Progenitor cell of endocrine pancreas (in vitro differentiated cells): Measurements from ENCODE around the gene ZNF638. TPM values are rescaled to one million over a fixed set of nuclear protein-coding genes. Genes with fewer than 3 reads are reported as not detected.

ENCODE experiments used
- DNase-seq: peaks from one replicate; pipeline ENCODE4 v3.0.0; 2021; ENCODE audit warnings: low spot score; ENCODE audit not compliant: unreplicated experiment
- H3K27ac Mint-ChIP-seq: 2 replicates; pipeline ENCODE4 v1.8.0; 2021; ENCODE audit warnings: mild to moderate bottlenecking, moderate library complexity, mixed read lengths
- H3K27me3 Mint-ChIP-seq: 2 replicates; pipeline ENCODE4 v1.8.0; 2021; ENCODE audit warnings: mixed read lengths
- H3K36me3 Mint-ChIP-seq: 2 replicates; pipeline ENCODE4 v1.8.0; 2022; ENCODE audit warnings: mixed read lengths; ENCODE audit not compliant: insufficient read depth
- H3K4me1 Mint-ChIP-seq: 2 replicates; pipeline ENCODE4 v1.8.0; 2021; ENCODE audit warnings: low read depth, mixed read lengths
- H3K4me3 Mint-ChIP-seq: 2 replicates; pipeline ENCODE4 v1.8.0; 2021; ENCODE audit warnings: low read depth, mild to moderate bottlenecking, moderate library complexity, mixed read lengths
- H3K9me3 Mint-ChIP-seq: 2 replicates; pipeline ENCODE4 v1.8.0; 2021; ENCODE audit warnings: low read depth, mixed read lengths
- CTCF ChIP-seq: fragments of 200-600 bp; sonication (generic); IDR thresholded peaks from one replicate; pipeline ENCODE4 v1.5.0; 2021; ENCODE audit warnings: antibody characterized with exemption, mild to moderate bottlenecking; ENCODE audit not compliant: unreplicated experiment
- total RNA-seq: library from RNA; stranded (reverse); gene quantifications from 2 replicates; pipeline ENCODE4 v1.2.1, GENCODE V29; 2021

ZNF638 gene
- total RNA-seq, 1 donor from 2014 or later: 216 TPM

GRCh38 chr2:71341645-71342044 lies 10.1 kb downstream of the ZNF638 start:
- H3K36me3 Mint-ChIP-seq: peaks cover 8% of the 10 kb centered on the region
- DNase-seq: no peak
- peaks cover 25% of the 10 kb centered on the region for H3K4me1 Mint-ChIP-seq
- no peak for TF ChIP-seq CTCF
- no peaks in the 10 kb centered on the region for H3K27me3 Mint-ChIP-seq
- H3K9me3 Mint-ChIP-seq: no peaks in the 10 kb centered on the region
- no peak overlapping the region for H3K27ac Mint-ChIP-seq
- no peak overlapping the region for H3K4me3 Mint-ChIP-seq

- no peak overlapping the region for H3K4me3 Mint-ChIP-seq
- no peaks in the 10 kb centered on the region for H3K27me3 Mint-ChIP-seq
- no peak for TF ChIP-seq CTCF
- H3K4me1 Mint-ChIP-seq: peaks cover 6% of the 10 kb centered on the region
- H3K27ac Mint-ChIP-seq: no peak overlapping the region
- peaks cover 23% of the 10 kb centered on the region for H3K36me3 Mint-ChIP-seq
- no peak for DNase-seq
- no peaks in the 10 kb centered on the region for H3K9me3 Mint-ChIP-seq
These were observed 14.5 kb downstream of the ZNF638 start for GRCh38 chr2:71346065-71346464.

GRCh38 chr2:71347517-71347916 lies 15.9 kb downstream of the ZNF638 start:
- Mint-ChIP-seq H3K36me3 (peaks cover 24% of the 10 kb centered on the region), H3K4me3 (no peak overlapping the region), H3K27me3 (no peaks in the 10 kb centered on the region), H3K27ac (no peak overlapping the region), H3K9me3 (no peaks in the 10 kb centered on the region), H3K4me1 (peaks cover 9% of the 10 kb centered on the region)
- no peak for DNase-seq
- TF ChIP-seq CTCF: no peak

- no peaks in the 10 kb centered on the region for H3K9me3 Mint-ChIP-seq
- H3K4me3 Mint-ChIP-seq: no peak overlapping the region
- no peak for DNase-seq
- TF ChIP-seq CTCF: no peak
- H3K4me1 Mint-ChIP-seq: peaks cover 11% of the 10 kb centered on the region
- no peaks in the 10 kb centered on the region for H3K27me3 Mint-ChIP-seq
- no peak overlapping the region for H3K27ac Mint-ChIP-seq
- H3K36me3 Mint-ChIP-seq: peaks cover 26% of the 10 kb centered on the region
These were observed 16.7 kb downstream of the ZNF638 start for GRCh38 chr2:71348302-71348701.

GRCh38 chr2:71353248-71353647 lies 21.7 kb downstream of the ZNF638 start:
- H3K36me3 Mint-ChIP-seq: peaks cover 32% of the 10 kb centered on the region
- H3K4me3 Mint-ChIP-seq: no peak overlapping the region
- TF ChIP-seq CTCF: no peak
- H3K9me3 Mint-ChIP-seq: no peaks in the 10 kb centered on the region
- no peak overlapping the region for H3K27ac Mint-ChIP-seq
- peaks cover 9% of the 10 kb centered on the region for H3K4me1 Mint-ChIP-seq
- no peaks in the 10 kb centered on the region for H3K27me3 Mint-ChIP-seq
- DNase-seq: no peak
